Stomach (tissue), 9 donors: ENCODE results near the gene RPS5. TPM values are rescaled to one million over a fixed set of nuclear protein-coding genes. Genes with fewer than 3 reads are reported as not detected.
A peak's percentile ranks its signal among the peaks of the same experiment; 100 is the strongest.

Experiments
- DNase-seq, 2 donors: peaks; one replicate each; pipeline versions ENCODE4 v3.0.0 to v3.0.0-alpha.2; 2013 to 2019
- H3K27ac ChIP-seq, 5 donors: fragments of 200-600 bp in 4 of 5; sonication (generic) in 4 of 5; one replicate each; pipeline ENCODE4 v1.5.1; 2013 to 2019; ENCODE audit warnings: mild to moderate bottlenecking in 1 of 5, moderate library complexity in 1 of 5
- H3K27me3 ChIP-seq, 3 donors: fragments of 200-600 bp; sonication (generic); one replicate each; pipeline ENCODE4 v1.5.1; 2017 to 2019; ENCODE audit warnings: mixed run types in 1 of 3
- H3K36me3 ChIP-seq, 4 donors: fragments of 200-600 bp; sonication (generic); 1 replicate in 3 of 4; 2 replicates in 1 of 4; pipeline ENCODE4 v1.5.1; 2016 to 2019
- H3K4me1 ChIP-seq, 4 donors: fragments of 200-600 bp; sonication (generic); one replicate each; pipeline ENCODE4 v1.5.1; 2016 to 2019
- H3K4me3 ChIP-seq, 4 donors: fragments of 200-600 bp; sonication (generic) in 3 of 4; one replicate each; pipeline ENCODE4 v1.5.1; 2016 to 2019; ENCODE audit warnings: mild to moderate bottlenecking in 1 of 4
- H3K9me3 ChIP-seq, 4 donors: fragments of 200-600 bp; sonication (generic); one replicate each; pipeline ENCODE4 v1.5.1; 2016 to 2019
- CTCF ChIP-seq, 7 experiments: fragments of 450-650 bp in 4 of 7; fragments of 200-600 bp in 3 of 7; sonication (generic) in 3 of 7; IDR thresholded peaks; one replicate each; pipeline ENCODE4 v1.5.1; 2016 to 2019; ENCODE audit warnings: antibody characterized with exemption in 7 of 7, control low read depth in 2 of 7, mild to moderate bottlenecking in 1 of 7
- EP300 ChIP-seq: sonication (generic); formaldehyde crosslinking; IDR thresholded peaks from one replicate; pipeline ENCODE4 v1.6.1; 2017; ENCODE audit warnings: antibody characterized with exemption
- POLR2A ChIP-seq, 4 donors: fragments of 450-650 bp; IDR thresholded peaks; one replicate each; pipeline ENCODE4 v1.6.1; 2016; ENCODE audit warnings: antibody characterized with exemption in 4 of 4, control low read depth in 2 of 4, mild to moderate bottlenecking in 1 of 4, moderate library complexity in 1 of 4
- POLR2AphosphoS5 ChIP-seq, 3 donors: sonication (generic); formaldehyde crosslinking; IDR thresholded peaks; one replicate each; pipeline ENCODE4 v1.6.1; 2016; ENCODE audit warnings: antibody characterized with exemption in 3 of 3
- WGBS, 5 donors: extraction: QIAGEN DNeasy Blood & Tissue Kit in 3 of 5; methylation state at CpG; one replicate each; pipeline versions ENCODE4 v1.1.5 to v1.1.7; 2013 to 2018; 5-methylcytosine and 5-hydroxymethylcytosine counted together
- intact Hi-C: fragments of 100-400 bp; cut with DNase I; formaldehyde crosslinking; loops from one replicate; pipeline ENCODE4 v1.15.1; 2023; ENCODE audit warnings: low total_unique reads
- polyA plus RNA-seq, 3 donors: library from polyadenylated mRNA; stranded (reverse); fragments of 200-250 nt; gene quantifications; one replicate each; pipeline ENCODE4 v1.2.3, GENCODE V29; 2013
- total RNA-seq, 5 donors: library from RNA; depleted of rRNA; stranded (reverse); fragments of >200 nt; gene quantifications; one replicate each; pipeline versions ENCODE4 v1.1.0 to v1.2.3, GENCODE V29; 2014 to 2016
- donor health status: healthy with polysubstance abuse.
- donor health status: Bipolar disorder and iron deficiency.
- donor health status: healthy.

Gene RPS5
- total and polyA plus RNA-seq, 8 donors = 801 to 2,322 (median 1,502) TPM

GRCh38 chr19:58392945-58393724 lies 6.1 kb downstream of the RPS5 start:
- TF ChIP-seq POLR2A (IDR thresholded peaks at IDR 0.05) (no peak), CTCF (IDR thresholded peaks at IDR 0.05) (no peak), POLR2AphosphoS5 (IDR thresholded peaks at IDR 0.05) (no peak)
- H3K27me3 ChIP-seq = peaks cover 6 to 34% (median 13%) of the 10 kb centered on the region in 3 donors
- peaks cover 53 to 72% (median 71%) of the 10 kb centered on the region in 4 donors for H3K36me3 ChIP-seq
- H3K4me1 ChIP-seq = peaks cover 15 to 62% (median 38%) of the 10 kb centered on the region in 4 donors
- WGBS, 5 donors = 92 to 94% (median 93%) methylated on average over 26 of the region's 26 CpGs
- H3K27ac ChIP-seq = no peak overlapping the region
- intact Hi-C loops = no loop called here
- H3K4me3 ChIP-seq = no peak overlapping the region
- no peak for DNase-seq
- no peaks in the 10 kb centered on the region for H3K9me3 ChIP-seq

DNA sequence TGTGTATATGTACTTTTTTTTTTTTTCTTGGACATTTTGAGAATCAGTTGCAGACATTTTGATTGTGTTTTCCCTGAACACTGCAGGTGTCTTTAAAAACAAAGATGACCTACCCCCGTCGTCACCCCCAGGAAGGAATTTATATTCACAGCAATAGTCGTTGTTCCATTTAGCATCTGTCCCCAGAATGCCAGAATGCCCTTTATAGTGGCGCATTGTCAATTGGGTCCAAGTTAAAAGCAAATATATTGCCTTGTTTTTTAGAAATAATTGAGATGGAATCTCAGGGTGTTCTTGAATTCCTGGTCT lies 6.6 kb downstream of the RPS5 start:
- intact Hi-C loops = no loop called here
- Histone ChIP-seq H3K36me3 (peaks cover 53 to 67% (median 65%) of the 10 kb centered on the region in 4 donors), H3K4me3 (no peak overlapping the region), H3K9me3 (no peaks in the 10 kb centered on the region), H3K27me3 (peaks cover 6 to 38% (median 13%) of the 10 kb centered on the region in 3 donors), H3K27ac (no peak overlapping the region), H3K4me1 (peaks cover 12 to 57% (median 33%) of the 10 kb centered on the region in 4 donors)
- WGBS, 5 donors = 85 to 89% (median 89%) methylated on average over 4 of the region's 4 CpGs
- no peak for DNase-seq
- TF ChIP-seq POLR2AphosphoS5 (IDR thresholded peaks at IDR 0.05) (no peak), POLR2A (IDR thresholded peaks at IDR 0.05) (no peak), EP300 (no peak), CTCF (IDR thresholded peaks at IDR 0.05) (no peak)

DNA sequence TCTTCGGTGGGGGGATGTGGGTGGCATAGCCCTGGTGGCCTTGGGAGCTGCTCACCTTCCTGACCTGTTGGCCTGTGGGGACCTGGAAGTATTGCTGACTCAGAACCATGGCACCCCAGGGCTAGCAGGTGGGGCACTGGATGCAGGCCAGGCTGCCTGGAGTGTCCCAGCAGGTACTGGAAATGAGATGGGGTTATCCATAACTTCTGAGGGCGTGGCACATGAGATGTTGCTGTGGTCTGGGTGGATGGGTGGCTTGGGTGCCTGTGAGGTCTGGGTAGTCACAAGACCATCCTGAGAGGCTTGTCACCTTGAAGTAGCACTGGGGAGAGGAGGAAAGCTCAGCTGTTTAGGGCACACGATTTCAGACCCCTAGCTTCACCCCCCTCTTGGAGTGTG lies 7.8 kb downstream of the RPS5 start:
- TF ChIP-seq EP300 (no peak), POLR2A (IDR thresholded peaks at IDR 0.05) (no peak), POLR2AphosphoS5 (IDR thresholded peaks at IDR 0.05) (no peak), CTCF (IDR thresholded peaks at IDR 0.05) (no peak)
- no peaks in the 10 kb centered on the region for H3K9me3 ChIP-seq
- H3K4me1 ChIP-seq = peaks cover 12 to 50% (median 23%) of the 10 kb centered on the region in 4 donors
- no peak for DNase-seq
- H3K27ac ChIP-seq = no peak overlapping the region
- 43 to 69% (median 67%) methylated on average over 2 to 3 of the region's 3 CpGs for WGBS, 5 donors
- H3K36me3 ChIP-seq = peaks cover 45 to 55% (median 54%) of the 10 kb centered on the region in 4 donors
- intact Hi-C loops = no loop called here
- H3K4me3 ChIP-seq = no peak overlapping the region
- peaks cover 6 to 38% (median 13%) of the 10 kb centered on the region in 3 donors for H3K27me3 ChIP-seq

DNA sequence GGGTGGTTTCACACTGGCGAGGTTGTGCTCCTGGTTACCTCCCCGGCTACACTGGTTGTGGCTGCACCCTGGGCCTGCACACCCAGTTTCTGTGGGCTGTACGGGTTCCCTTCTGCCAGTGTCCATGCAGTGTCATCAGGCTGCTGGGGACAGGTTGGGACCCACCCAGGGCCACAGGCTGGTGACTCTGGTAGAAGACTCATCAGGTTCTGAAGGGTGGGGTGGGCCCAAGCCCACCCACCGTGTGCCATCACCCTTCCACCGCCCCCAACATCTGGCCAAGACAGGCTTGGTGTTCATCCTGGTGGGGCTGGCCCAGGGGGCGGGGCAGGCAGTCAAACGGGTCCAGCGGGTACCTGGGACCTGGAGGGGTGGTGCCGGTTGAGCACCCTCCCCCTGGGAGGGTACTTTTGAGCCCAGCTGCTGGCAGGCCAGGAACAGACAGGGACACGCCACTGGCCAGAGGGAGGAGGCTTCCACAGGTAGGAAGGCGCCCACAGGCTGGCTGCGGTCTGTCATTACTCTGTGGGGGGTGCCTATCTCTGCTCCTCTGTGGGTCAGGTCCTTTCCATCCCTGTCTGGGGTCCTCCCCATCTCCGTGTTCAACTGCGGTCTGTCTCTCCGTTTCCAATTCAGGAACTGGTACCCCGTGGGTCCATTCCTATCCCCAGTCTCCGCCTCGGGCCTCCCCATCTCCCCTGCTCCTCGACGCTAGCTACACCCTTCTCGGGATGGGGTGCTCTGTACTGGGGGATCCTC lies 8.3 kb downstream of the RPS5 start, which contains the start of gene RNF225:
RNF225 (plus strand) TSS at position 437 of the 759 bp plus-strand sequence. CDS start 434 bp downstream, outside the sequence.
- H3K4me3 ChIP-seq = peak within 1 kb of the TSS in 2 of 4 donors; percentile 25 to 28
- peaks cover 14 to 50% (median 22%) of the 10 kb centered on the region in 4 donors for H3K4me1 ChIP-seq
- TF ChIP-seq POLR2AphosphoS5 (IDR thresholded peaks at IDR 0.05) (peak in 1 of 3 donors; percentile 37), EP300 (no peak)
- peak in 1 of 2 donors; percentile 75 for DNase-seq
- WGBS, 5 donors = 18 to 27% (median 27%) methylated on average over 16 to 21 of the region's 21 CpGs
- intact Hi-C loops = no loop called here
- H3K36me3 ChIP-seq = peaks cover 42 to 49% (median 48%) of the 10 kb centered on the region in 4 donors
- H3K27ac ChIP-seq = no peak within 1 kb of the TSS
- H3K9me3 ChIP-seq = no peaks in the 10 kb centered on the region
- peaks cover 6 to 38% (median 13%) of the 10 kb centered on the region in 3 donors for H3K27me3 ChIP-seq
